GM23248 (cell line): Measurements from ENCODE around the gene CARM1.

Source experiments
- EZH2 ChIP-seq: fragments of 200-600 bp; sonication (generic); IDR thresholded peaks from 2 replicates; pipeline ENCODE4 v1.6.1; 2018; ENCODE audit warnings: antibody characterized with exemption, mild to moderate bottlenecking; ENCODE audit not compliant: insufficient read depth, poor library complexity, severe bottlenecking
- EZH2phosphoT487 ChIP-seq: fragments of 200-600 bp; sonication (generic); IDR thresholded peaks from 2 replicates; pipeline ENCODE4 v1.6.1; 2018; ENCODE audit warnings: antibody characterized with exemption, moderate library complexity, mild to moderate bottlenecking, low read depth; ENCODE audit not compliant: insufficient read depth

DNA sequence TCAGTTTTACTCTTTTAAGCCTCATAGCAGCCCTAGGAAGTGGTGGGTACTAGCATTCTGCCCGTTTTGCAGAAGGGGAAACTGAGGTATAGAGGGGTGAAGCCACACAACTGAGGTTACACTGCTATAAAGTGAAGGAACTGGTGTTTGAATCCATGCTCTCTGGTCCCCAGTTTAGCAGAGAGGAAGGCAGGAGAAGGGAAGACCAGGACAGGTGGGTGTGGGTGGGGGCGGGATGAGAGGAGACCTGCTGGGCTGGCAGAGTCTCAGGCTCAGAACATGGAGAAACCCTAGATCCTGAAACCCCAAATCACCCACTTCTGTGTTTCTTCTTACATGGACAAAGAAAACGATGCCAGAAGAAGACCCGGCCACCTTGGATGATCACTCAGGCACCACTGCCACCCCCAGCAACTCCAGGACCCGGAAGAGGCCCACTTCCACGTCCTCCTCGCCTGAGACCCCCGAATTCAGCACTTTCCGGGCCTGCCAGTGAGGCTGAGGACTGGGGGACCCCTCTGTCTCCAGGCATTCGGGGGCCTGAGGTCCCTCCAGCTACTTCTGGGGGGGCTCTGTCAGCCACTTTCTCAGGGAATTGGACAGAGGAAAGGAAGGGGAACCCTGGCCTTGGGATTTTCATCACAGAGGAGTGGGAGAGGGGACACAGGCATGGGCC lies 2.3 kb upstream of the CARM1 start:
- TF ChIP-seq EZH2 (no peak), EZH2phosphoT487 (no peak)
